GM13976 (cell line): Measurements from ENCODE around the gene RPL14.

Experiments used
- DNase-seq: peaks from one replicate; pipeline ENCODE4 v3.0.0; 2012; ENCODE audit warnings: low spot score
- in situ Hi-C: fragments of 300-500 bp; cut with MboI; formaldehyde crosslinking; loops from one replicate; pipeline ENCODE4 v1.12.0; 2022; ENCODE audit warnings: low sequenced_read_pairs, mixed read lengths, inconsistent platforms; ENCODE audit not compliant: unreplicated experiment
- TF ChIP-seq, protein P1 (sequence below): IDR thresholded peaks from 2 replicates; pipeline ENCODE4 v1.5.1; 2012; ENCODE audit warnings: borderline replicate concordance, mild to moderate bottlenecking; ENCODE audit not compliant: insufficient read depth; ENCODE audit errors: extremely low read depth, missing control alignments, control extremely low read depth

Gene RPL14

DNA sequence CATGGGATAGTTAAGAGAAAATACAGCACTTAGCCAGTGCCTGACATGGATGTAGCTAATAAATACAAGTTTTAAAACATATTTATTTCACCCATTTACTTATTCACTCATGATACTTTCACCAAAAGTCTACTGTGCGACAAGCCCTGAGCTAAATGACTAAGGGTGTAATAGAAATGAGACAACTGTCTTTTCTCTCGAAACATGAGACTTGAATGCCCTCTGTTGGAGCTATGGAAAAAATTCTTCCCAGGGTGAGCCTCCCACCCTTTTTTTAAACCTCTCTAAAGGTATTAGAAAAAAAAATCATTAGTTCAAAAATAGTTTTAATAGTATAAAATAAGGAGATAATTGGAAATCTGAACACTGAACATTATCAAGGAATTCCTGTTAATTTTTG is 24.3 kb upstream of the RPL14 start:
- in situ Hi-C loops = no loop called here
- TF ChIP-seq, protein P1, sequence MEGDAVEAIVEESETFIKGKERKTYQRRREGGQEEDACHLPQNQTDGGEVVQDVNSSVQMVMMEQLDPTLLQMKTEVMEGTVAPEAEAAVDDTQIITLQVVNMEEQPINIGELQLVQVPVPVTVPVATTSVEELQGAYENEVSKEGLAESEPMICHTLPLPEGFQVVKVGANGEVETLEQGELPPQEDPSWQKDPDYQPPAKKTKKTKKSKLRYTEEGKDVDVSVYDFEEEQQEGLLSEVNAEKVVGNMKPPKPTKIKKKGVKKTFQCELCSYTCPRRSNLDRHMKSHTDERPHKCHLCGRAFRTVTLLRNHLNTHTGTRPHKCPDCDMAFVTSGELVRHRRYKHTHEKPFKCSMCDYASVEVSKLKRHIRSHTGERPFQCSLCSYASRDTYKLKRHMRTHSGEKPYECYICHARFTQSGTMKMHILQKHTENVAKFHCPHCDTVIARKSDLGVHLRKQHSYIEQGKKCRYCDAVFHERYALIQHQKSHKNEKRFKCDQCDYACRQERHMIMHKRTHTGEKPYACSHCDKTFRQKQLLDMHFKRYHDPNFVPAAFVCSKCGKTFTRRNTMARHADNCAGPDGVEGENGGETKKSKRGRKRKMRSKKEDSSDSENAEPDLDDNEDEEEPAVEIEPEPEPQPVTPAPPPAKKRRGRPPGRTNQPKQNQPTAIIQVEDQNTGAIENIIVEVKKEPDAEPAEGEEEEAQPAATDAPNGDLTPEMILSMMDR = no peak
- DNase-seq = no peak

DNA sequence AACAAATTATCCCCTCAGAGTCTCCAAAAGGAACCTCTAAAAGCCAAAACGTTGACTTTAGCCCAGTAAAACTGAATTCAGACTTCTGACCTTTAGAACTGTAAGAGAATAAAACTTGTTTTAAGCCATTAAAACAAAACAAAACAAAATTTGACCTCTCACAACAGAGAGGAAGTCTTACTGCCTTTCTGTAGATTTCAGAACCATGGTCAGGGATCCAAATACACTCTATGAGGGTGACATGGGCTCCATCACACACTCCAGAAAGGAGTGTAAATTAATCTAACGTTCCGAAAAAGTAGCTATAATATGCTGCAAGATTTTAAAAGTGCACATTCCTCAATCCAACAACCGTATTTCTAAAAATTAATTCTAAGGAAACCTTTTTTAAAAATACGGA is 19.2 kb upstream of the RPL14 start:
- no peak for DNase-seq
- in situ Hi-C loops = no loop called here
- TF ChIP-seq, protein P1 = no peak

DNA sequence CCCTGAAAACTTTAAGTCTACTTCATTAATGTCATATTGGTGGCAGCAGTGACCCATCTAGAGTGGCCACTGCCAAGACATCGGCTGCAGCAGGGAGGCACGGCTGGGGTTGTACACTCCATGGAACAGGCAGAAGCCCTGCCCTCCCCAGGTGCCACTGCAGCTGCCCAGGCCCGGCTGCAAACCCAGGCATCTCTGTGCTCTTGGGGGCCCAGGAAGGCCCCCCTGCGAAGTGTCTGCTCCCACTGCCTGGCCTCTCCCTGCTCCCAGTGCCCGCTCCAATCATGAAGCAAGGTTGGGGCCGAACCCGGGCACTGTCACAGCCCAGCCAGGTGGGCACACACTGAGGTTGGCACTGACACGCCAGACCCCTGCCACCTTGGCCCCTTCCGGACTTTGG is 12.1 kb upstream of the RPL14 start:
- in situ Hi-C loops = no loop called here
- TF ChIP-seq, protein P1 = no peak
- DNase-seq = no peak

DNA sequence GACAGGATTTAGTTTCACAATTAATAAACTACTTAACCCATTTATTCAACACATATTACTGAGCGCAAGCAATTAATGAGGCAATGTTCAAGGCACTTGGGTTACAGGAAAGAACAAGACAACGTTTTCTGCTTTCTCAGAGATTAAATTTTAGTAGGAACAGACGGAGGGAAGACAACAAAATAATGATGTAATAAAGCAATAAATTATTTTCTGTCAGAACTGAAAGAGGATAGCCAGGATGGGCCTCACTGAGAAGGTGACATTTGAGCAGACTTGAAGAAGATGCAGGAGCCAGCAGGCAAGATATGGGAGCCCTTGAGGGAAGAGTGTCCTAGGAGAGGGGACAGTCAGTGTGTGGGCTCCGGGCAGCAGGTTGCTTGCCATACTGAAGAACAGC is 11.3 kb upstream of the RPL14 start:
- in situ Hi-C loops = no loop called here
- TF ChIP-seq, protein P1 = no peak

DNA sequence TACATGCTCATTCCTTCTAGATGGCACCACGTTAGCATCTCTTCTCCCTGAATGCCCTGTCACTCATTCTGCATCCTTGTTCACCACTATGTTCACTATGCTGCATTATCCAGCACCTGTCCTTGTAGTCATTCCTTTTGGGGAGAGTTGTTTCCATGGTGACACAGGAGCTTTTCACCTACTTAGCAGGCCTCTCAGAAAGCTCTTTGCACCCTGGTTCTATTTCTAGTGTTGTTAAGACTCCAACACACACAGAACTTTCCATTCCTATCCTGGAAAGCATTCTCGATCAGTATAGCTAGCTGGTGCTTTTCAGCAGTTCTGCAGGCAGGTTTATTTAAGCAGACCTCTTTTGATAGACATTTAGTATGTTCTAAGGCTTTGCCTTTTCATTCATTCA is 6.7 kb upstream of the RPL14 start:
- TF ChIP-seq, protein P1 = no peak
- in situ Hi-C loops = no loop called here
- DNase-seq = no peak

More for the DNA sequence above, 11.3 kb upstream of the RPL14 start:
- DNase-seq = no peak

DNA sequence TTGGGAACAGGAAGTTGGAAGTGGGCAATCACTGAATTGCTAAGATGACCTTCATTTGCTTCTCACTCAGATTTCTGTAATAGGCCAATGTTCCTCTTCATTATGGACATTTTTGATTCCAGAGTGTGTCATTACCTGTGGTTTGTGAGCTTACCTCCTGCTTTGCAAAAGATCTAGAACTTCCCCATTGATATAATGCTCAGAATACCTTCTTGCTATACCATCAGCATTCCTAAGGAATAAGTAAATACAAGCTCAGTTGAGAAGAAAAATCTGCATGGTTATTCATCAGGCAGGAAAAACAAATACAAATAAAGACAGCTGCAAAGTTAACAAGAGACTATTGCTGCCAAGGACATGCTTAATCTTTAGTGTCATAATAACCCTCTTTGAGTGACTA is 5.6 kb upstream of the RPL14 start:
- in situ Hi-C loops = no loop called here
- TF ChIP-seq, protein P1 = no peak

DNA sequence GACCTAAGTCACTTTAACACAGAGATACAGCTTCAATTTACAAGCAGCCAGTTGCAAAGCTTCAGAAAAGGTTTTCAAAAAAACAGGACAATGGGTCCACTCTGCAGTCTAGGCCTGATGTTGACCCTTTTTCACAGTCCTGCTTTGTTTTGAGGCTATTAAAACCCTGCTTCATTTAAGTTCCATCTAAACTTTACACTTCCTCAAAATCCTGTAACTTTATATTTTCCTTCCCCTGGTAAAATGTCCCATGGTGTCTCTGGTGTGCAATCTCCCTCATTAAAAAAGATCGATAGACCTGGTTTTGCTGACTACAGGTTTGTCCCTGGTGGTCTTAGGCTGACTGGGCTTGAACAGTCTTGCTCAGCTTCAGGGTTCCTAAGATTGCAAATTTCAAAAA is 5.1 kb upstream of the RPL14 start:
- in situ Hi-C loops = no loop called here
- TF ChIP-seq, protein P1 = no peak
- DNase-seq = no peak

More for the DNA sequence above, 5.6 kb upstream of the RPL14 start:
- DNase-seq = no peak
